MM.1S (cell line): Measurements from ENCODE around the gene FAM170B.

Experiments
- DNase-seq: peaks from one replicate; pipeline ENCODE4 v3.0.0-alpha.2; 2015
- H2AFZ ChIP-seq: fragments of 300-600 bp; sonication (generic); 2 replicates; pipeline ENCODE4 v1.6.0; 2016; ENCODE audit warnings: antibody characterized with exemption, low read length
- H3F3A ChIP-seq: fragments of 300-600 bp; sonication (generic); 2 replicates; pipeline ENCODE4 v1.6.1; 2016; ENCODE audit warnings: mild to moderate bottlenecking, antibody characterized with exemption, low read length, moderate library complexity, mixed read lengths; ENCODE audit not compliant: insufficient read depth
- H3K27ac ChIP-seq: fragments of 300-600 bp; sonication (generic); 2 replicates; pipeline ENCODE4 v1.5.1; 2016; ENCODE audit warnings: mild to moderate bottlenecking, low read length
- H3K27me3 ChIP-seq: fragments of 300-600 bp; sonication (generic); replicated peaks from 2 replicates; pipeline ENCODE4 v1.6.0; 2016; ENCODE audit warnings: low read length; ENCODE audit not compliant: insufficient read depth
- H3K36me3 ChIP-seq: fragments of 300-600 bp; sonication (generic); replicated peaks from 2 replicates; pipeline ENCODE4 v1.6.1; 2016; ENCODE audit warnings: mild to moderate bottlenecking, low read length, mixed read lengths; ENCODE audit not compliant: insufficient read depth
- H3K4me1 ChIP-seq: fragments of 300-600 bp; sonication (generic); 2 replicates; pipeline ENCODE4 v1.6.1; 2016; ENCODE audit warnings: low read length, mixed read lengths
- H3K4me2 ChIP-seq: fragments of 300-600 bp; sonication (generic); 2 replicates; pipeline ENCODE4 v1.6.0; 2016; ENCODE audit warnings: low read depth, low read length
- H3K4me3 ChIP-seq: fragments of 300-600 bp; sonication (generic); 2 replicates; pipeline ENCODE4 v1.5.1; 2016; ENCODE audit warnings: low read length, mixed read lengths
- H3K79me2 ChIP-seq: fragments of 300-600 bp; sonication (generic); 2 replicates; pipeline ENCODE4 v1.6.1; 2016; ENCODE audit warnings: mixed run types, low read length, mixed read lengths
- H3K9ac ChIP-seq: fragments of 300-600 bp; sonication (generic); 2 replicates; pipeline ENCODE4 v1.6.1; 2016; ENCODE audit warnings: low read length, mixed read lengths
- H3K9me2 ChIP-seq: fragments of 300-600 bp; sonication (generic); replicated peaks from 2 replicates; pipeline ENCODE4 v1.6.1; 2016; ENCODE audit warnings: mild to moderate bottlenecking, low read length, mixed read lengths; ENCODE audit not compliant: insufficient read depth
- H3K9me3 ChIP-seq: fragments of 300-600 bp; sonication (generic); replicated peaks from 2 replicates; pipeline ENCODE4 v1.6.1; 2016; ENCODE audit warnings: mild to moderate bottlenecking, low read length, mixed read lengths; ENCODE audit not compliant: insufficient read depth
- H4K20me1 ChIP-seq: fragments of 300-600 bp; sonication (generic); 2 replicates; pipeline ENCODE4 v1.6.1; 2016; ENCODE audit warnings: mild to moderate bottlenecking, low read length, moderate library complexity, mixed read lengths; ENCODE audit not compliant: insufficient read depth
- EZH2 ChIP-seq: fragments of 300-600 bp; sonication (generic); optimal IDR thresholded peaks from 2 replicates; pipeline ENCODE3; 2017; ENCODE audit warnings: low read depth, mild to moderate bottlenecking, antibody characterized with exemption, low read length, mixed read lengths
- EZH2phosphoT487 ChIP-seq: fragments of 300-600 bp; sonication (generic); IDR thresholded peaks from 2 replicates; pipeline ENCODE4 v1.6.1; 2018; ENCODE audit warnings: antibody characterized with exemption, low read length
- TF ChIP-seq, protein P1 (sequence below): fragments of 300-600 bp; sonication (generic); IDR thresholded peaks from 2 replicates; pipeline ENCODE4 v1.5.1; 2016; ENCODE audit warnings: antibody characterized with exemption, low read length, mixed read lengths

FAM170B gene

GRCh38 chr10:49154641-49155040 is 20.8 kb upstream of the FAM170B start:
- TF ChIP-seq, protein P1, sequence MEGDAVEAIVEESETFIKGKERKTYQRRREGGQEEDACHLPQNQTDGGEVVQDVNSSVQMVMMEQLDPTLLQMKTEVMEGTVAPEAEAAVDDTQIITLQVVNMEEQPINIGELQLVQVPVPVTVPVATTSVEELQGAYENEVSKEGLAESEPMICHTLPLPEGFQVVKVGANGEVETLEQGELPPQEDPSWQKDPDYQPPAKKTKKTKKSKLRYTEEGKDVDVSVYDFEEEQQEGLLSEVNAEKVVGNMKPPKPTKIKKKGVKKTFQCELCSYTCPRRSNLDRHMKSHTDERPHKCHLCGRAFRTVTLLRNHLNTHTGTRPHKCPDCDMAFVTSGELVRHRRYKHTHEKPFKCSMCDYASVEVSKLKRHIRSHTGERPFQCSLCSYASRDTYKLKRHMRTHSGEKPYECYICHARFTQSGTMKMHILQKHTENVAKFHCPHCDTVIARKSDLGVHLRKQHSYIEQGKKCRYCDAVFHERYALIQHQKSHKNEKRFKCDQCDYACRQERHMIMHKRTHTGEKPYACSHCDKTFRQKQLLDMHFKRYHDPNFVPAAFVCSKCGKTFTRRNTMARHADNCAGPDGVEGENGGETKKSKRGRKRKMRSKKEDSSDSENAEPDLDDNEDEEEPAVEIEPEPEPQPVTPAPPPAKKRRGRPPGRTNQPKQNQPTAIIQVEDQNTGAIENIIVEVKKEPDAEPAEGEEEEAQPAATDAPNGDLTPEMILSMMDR: no peak
- TF ChIP-seq EZH2 (no peak), EZH2phosphoT487 (no peak)
- no peak overlapping the region for H3K27ac ChIP-seq
- H3K4me2 ChIP-seq: no peak overlapping the region
- H3K27me3 ChIP-seq: no peaks in the 10 kb centered on the region
- no peak for DNase-seq
- no peaks in the 10 kb centered on the region for H3K9me2 ChIP-seq
- no peak overlapping the region for H3K9ac ChIP-seq
- H2AFZ ChIP-seq: no peak overlapping the region
- H3K79me2 ChIP-seq: no peaks in the 10 kb centered on the region
- H4K20me1 ChIP-seq: no peaks in the 10 kb centered on the region
- H3K4me3 ChIP-seq: no peak overlapping the region
- H3F3A ChIP-seq: no peaks in the 10 kb centered on the region
- no peaks in the 10 kb centered on the region for H3K9me3 ChIP-seq
- no peaks in the 10 kb centered on the region for H3K4me1 ChIP-seq
- H3K36me3 ChIP-seq: no peaks in the 10 kb centered on the region

DNA sequence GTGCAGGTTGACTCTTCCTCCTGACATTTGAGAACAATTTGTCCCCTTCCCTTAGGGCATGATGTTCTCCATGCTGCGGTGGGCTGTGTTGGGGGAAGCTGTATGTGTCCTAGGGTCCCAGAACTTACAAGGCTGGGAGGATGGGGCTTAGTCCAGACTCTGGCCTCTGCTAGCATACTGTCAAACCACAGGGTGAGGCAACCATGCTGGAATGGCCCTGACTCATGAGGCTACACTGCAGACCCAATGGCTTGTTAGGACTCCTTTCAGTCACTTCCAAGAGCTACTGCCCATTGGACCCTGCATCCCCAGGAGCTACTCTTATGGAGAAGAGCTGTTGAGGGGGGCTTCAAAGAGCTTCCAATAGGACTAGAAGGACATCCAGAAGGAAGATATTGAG is 20.1 kb upstream of the FAM170B start:
- Histone ChIP-seq H3K4me2 (no peak overlapping the region), H3K79me2 (no peaks in the 10 kb centered on the region), H3K9ac (no peak overlapping the region), H4K20me1 (no peaks in the 10 kb centered on the region), H2AFZ (no peak overlapping the region), H3K27ac (no peak overlapping the region), H3K36me3 (no peaks in the 10 kb centered on the region), H3K27me3 (no peaks in the 10 kb centered on the region), H3K9me2 (no peaks in the 10 kb centered on the region), H3F3A (no peaks in the 10 kb centered on the region), H3K9me3 (no peaks in the 10 kb centered on the region), H3K4me3 (no peak overlapping the region), H3K4me1 (no peaks in the 10 kb centered on the region)
- TF ChIP-seq, protein P1: no peak
- TF ChIP-seq EZH2 (no peak), EZH2phosphoT487 (no peak)
- DNase-seq: no peak

DNA sequence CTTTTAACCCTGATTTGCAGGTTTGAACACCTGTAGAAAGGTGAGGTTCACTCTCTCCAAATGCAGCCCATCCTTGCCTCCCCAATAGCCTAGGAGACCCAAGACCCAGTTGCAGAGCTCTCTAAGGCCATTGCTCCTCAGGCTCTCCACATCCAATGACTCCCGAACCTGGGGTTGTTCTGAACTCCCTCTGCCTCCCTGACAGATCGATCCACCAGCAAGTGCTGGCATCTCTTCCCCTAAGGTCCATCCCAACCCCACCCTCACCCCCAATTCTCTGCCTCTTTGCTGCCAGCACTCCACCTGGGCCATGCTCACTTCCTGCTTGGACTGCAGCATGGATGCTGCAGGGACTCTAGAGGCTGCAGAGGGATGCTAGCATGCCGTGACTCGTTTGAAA is 19.3 kb upstream of the FAM170B start:
- Histone ChIP-seq H4K20me1 (no peaks in the 10 kb centered on the region), H3K4me2 (no peak overlapping the region), H3K27me3 (no peaks in the 10 kb centered on the region), H3K9me3 (no peaks in the 10 kb centered on the region), H3F3A (no peaks in the 10 kb centered on the region), H3K9ac (no peak overlapping the region), H2AFZ (no peak overlapping the region), H3K27ac (no peak overlapping the region), H3K4me1 (no peaks in the 10 kb centered on the region), H3K79me2 (no peaks in the 10 kb centered on the region), H3K4me3 (no peak overlapping the region), H3K36me3 (no peaks in the 10 kb centered on the region), H3K9me2 (no peaks in the 10 kb centered on the region)
- TF ChIP-seq, protein P1: no peak
- TF ChIP-seq EZH2phosphoT487 (no peak), EZH2 (no peak)
- no peak for DNase-seq
